K562 (cell line): ENCODE measurements around the gene MTHFR. TPM values are rescaled to one million over a fixed set of nuclear protein-coding genes. Genes with fewer than 3 reads are reported as not detected.

Experiments
- BCLAF1 ChIP-seq, 2 experiments: fragments of 450-650 bp in 1 of 2; IDR thresholded peaks; 2 replicates each; pipeline ENCODE4 v1.6.1; 2011 to 2017; ENCODE audit warnings: low read depth in 2 of 2, antibody characterized with exemption in 1 of 2, borderline replicate concordance in 1 of 2, low read length in 1 of 2, mild to moderate bottlenecking in 1 of 2, mixed read lengths in 1 of 2; ENCODE audit not compliant: control insufficient read depth in 1 of 2
- BDP1 ChIP-seq: IDR thresholded peaks from 3 replicates; pipeline ENCODE4 v1.6.1; 2011; ENCODE audit not compliant: insufficient read length, insufficient read depth
- GABPB2 ChIP-seq: fragments of 250-450 bp; sonication (Bioruptor Pico); conservative IDR thresholded peaks from 2 replicates; pipeline ENCODE4 v1.5.1; 2021; ENCODE audit warnings: mild to moderate bottlenecking
- HNRNPK ChIP-seq: fragments of 200-400 bp; formaldehyde crosslinking; IDR thresholded peaks from one replicate; pipeline ENCODE4 v1.6.1; 2018; ENCODE audit warnings: mild to moderate bottlenecking, low read depth, low read length; ENCODE audit not compliant: poor library complexity, severe bottlenecking
- L3MBTL2 ChIP-seq: fragments of 450-650 bp; IDR thresholded peaks from 2 replicates; pipeline ENCODE4 v1.6.1; 2016; ENCODE audit warnings: mild to moderate bottlenecking, moderate library complexity
- MXI1 ChIP-seq: IDR thresholded peaks from 2 replicates; pipeline ENCODE4 v1.6.1; 2011; ENCODE audit warnings: low read depth, mild to moderate bottlenecking, improper control_type of control experiment, low read length
- PTTG1 ChIP-seq: fragments of 450-650 bp; IDR thresholded peaks from 2 replicates; pipeline ENCODE4 v1.6.1; 2016; ENCODE audit warnings: low read depth, mild to moderate bottlenecking, missing genetic modification characterization, missing compliant biosample characterization
- RFX1 ChIP-seq: fragments of 450-650 bp; IDR thresholded peaks from 2 replicates; pipeline ENCODE4 v1.6.1; 2016; ENCODE audit warnings: mild to moderate bottlenecking, moderate library complexity
- SRSF3 ChIP-seq: fragments of 200-400 bp; formaldehyde crosslinking; IDR thresholded peaks from 2 replicates; pipeline ENCODE4 v1.6.1; 2016; ENCODE audit warnings: mild to moderate bottlenecking, low read length, moderate library complexity; ENCODE audit not compliant: insufficient read depth
- SUPT5H ChIP-seq: fragments of 450-650 bp; IDR thresholded peaks from 2 replicates; pipeline ENCODE4 v1.6.1; 2016
- TCF3 ChIP-seq: sonication (generic); formaldehyde crosslinking; IDR thresholded peaks from 2 replicates; pipeline ENCODE4 v1.4.0; 2020; ENCODE audit warnings: mild to moderate bottlenecking, missing genetic modification reagents
- TCFL5 ChIP-seq: fragments of 250-450 bp; sonication (Bioruptor Pico); conservative IDR thresholded peaks from 2 replicates; pipeline ENCODE4 v1.6.1; 2021; ENCODE audit warnings: mild to moderate bottlenecking, moderate library complexity, matching md5 sums
- ZC3H11A ChIP-seq: IDR thresholded peaks from 2 replicates; pipeline ENCODE4 v1.6.1; 2012; ENCODE audit warnings: low read depth, low read length, improper control_type of control experiment
- ZKSCAN1 ChIP-seq: fragments of 150-350 bp; IDR thresholded peaks from 2 replicates; pipeline ENCODE4 v1.6.1; 2016; ENCODE audit warnings: low read depth, low read length
- ZNF354B ChIP-seq: fragments of 250-450 bp; sonication (Bioruptor Pico); IDR thresholded peaks from 2 replicates; pipeline ENCODE4 v1.4.0; 2020
- ZNF583 ChIP-seq: fragments of 250-450 bp; sonication (Bioruptor Pico); IDR thresholded peaks from 2 replicates; pipeline ENCODE4 v1.4.0; 2020
- ZNF639 ChIP-seq, 2 experiments: fragments of 200-800 bp in 1 of 2; sonication (Bioruptor generic) in 1 of 2; sonication (generic) in 1 of 2; formaldehyde crosslinking in 1 of 2; IDR thresholded peaks in 1 of 2; conservative IDR thresholded peaks in 1 of 2; 2 replicates each; pipeline versions ENCODE4 v1.5.0 to v1.6.1; 2016 to 2020; ENCODE audit warnings: missing compliant biosample characterization in 1 of 2, missing genetic modification characterization in 1 of 2, missing genetic modification reagents in 1 of 2
- polyA plus RNA-seq, 8 experiments: library from polyadenylated mRNA; depleted of rRNA in 4 of 8; stranded (reverse) in 5 of 8; unstranded in 3 of 8; fragments of >200 nt; fragmentation: Nextera tagmentation in 2 of 8; fragmentation: Illumina TruSeq in 1 of 8; extraction: Ambion mirVana in 2 of 8; extraction: Trizol in 1 of 8; gene quantifications; 2 replicates each; pipeline versions ENCODE4 v1.2.1 to v1.2.3, GENCODE V29; 2011 to 2014; ENCODE audit warnings: inconsistent platforms in 1 of 8, missing spikeins in 1 of 8
- total RNA-seq, 7 experiments: library from RNA; depleted of rRNA in 6 of 7; stranded (reverse); fragments of >200 nt in 6 of 7; fragmentation: Illumina TruSeq in 2 of 7; extraction: Trizol in 2 of 7; gene quantifications; 2 replicates each; pipeline versions ENCODE4 v1.2.1 to v1.2.3, GENCODE V29; 2011 to 2021; ENCODE audit warnings: low replicate concordance in 1 of 7
- TF ChIP-seq, protein P1 (sequence below), 2 experiments: IDR thresholded peaks in 1 of 2; conservative IDR thresholded peaks in 1 of 2; 2 replicates each; pipeline ENCODE4 v1.6.1; 2016; ENCODE audit warnings: low read depth in 2 of 2, mild to moderate bottlenecking in 1 of 2, missing compliant biosample characterization in 1 of 2, missing genetic modification characterization in 1 of 2, moderate library complexity in 1 of 2
- TF ChIP-seq, protein P2 (sequence below): fragments of 450-650 bp; formaldehyde crosslinking; IDR thresholded peaks from 2 replicates; pipeline ENCODE4 v1.4.0; 2022; ENCODE audit warnings: missing genetic modification characterization

MTHFR gene
- total and polyA plus RNA-seq, 9 of the 15 experiments (the other 6 are each of a cell fraction or from before 2014, with no cell fraction given): 5.0 to 104 (median 62.6) TPM

GRCh38 chr1:11784993-11785769 is 20.6 kb downstream of the MTHFR start (continued):
- TF ChIP-seq MXI1 (no peak), L3MBTL2 (peak; percentile 48; the same call in 1 of the 2 replicates), TCF3 (peak; percentile 21; the same call in 1 of the 2 replicates), ZNF354B (CRISPR knock-in tag) (no peak), SUPT5H (peak; percentile 54), GABPB2 (CRISPR knock-in tag) (no peak; the same call in 1 of the 2 replicates), ZC3H11A (peak; percentile 73; the same call in 1 of the 2 replicates), HNRNPK (no peak), ZNF583 (CRISPR knock-in tag) (no peak), ZKSCAN1 (no peak), PTTG1 (tag) (no peak), TCFL5 (CRISPR knock-in tag) (no peak), SRSF3 (no peak), ZNF639 (CRISPR knock-in tag; conservative IDR thresholded peaks at IDR 0.05 in 1 of 2, IDR thresholded peaks at IDR 0.05 in 1 of 2) (peak in 1 of 2 experiments; percentile 68; a peak in 2 of 4 replicates), BDP1 (no peak), RFX1 (no peak), BCLAF1 (IDR thresholded peaks at IDR 0.05; ENCODE audit: borderline replicate concordance in 1 of 2, control insufficient read depth in 1 of 2, low read depth in 2 of 2, low read length in 1 of 2) (no peak)
- TF ChIP-seq, protein P1, sequence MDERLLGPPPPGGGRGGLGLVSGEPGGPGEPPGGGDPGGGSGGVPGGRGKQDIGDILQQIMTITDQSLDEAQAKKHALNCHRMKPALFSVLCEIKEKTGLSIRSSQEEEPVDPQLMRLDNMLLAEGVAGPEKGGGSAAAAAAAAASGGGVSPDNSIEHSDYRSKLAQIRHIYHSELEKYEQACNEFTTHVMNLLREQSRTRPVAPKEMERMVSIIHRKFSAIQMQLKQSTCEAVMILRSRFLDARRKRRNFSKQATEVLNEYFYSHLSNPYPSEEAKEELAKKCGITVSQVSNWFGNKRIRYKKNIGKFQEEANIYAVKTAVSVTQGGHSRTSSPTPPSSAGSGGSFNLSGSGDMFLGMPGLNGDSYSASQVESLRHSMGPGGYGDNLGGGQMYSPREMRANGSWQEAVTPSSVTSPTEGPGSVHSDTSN (CRISPR knock-in tag; IDR thresholded peaks at IDR 0.05; ENCODE audit: low read depth): no peak
- TF ChIP-seq, protein P1 (tag; conservative IDR thresholded peaks at IDR 0.05; ENCODE audit: low read depth): no peak
- TF ChIP-seq, protein P2, sequence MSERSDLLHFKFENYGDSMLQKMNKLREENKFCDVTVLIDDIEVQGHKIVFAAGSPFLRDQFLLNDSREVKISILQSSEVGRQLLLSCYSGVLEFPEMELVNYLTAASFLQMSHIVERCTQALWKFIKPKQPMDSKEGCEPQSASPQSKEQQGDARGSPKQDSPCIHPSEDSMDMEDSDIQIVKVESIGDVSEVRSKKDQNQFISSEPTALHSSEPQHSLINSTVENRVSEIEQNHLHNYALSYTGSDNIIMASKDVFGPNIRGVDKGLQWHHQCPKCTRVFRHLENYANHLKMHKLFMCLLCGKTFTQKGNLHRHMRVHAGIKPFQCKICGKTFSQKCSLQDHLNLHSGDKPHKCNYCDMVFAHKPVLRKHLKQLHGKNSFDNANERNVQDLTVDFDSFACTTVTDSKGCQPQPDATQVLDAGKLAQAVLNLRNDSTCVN (CRISPR knock-in tag): 0 out of 2 replicates have a peak, but pooled peaks have one; percentile 8
